ENCODE results near the gene MSRB1. TPM values are rescaled to one million over a fixed set of nuclear protein-coding genes. Genes with fewer than 3 reads are reported as not detected.

MSRB1 gene
- total RNA-seq, 1 donor from 2014 or later = 23.7 TPM

- peak overlapping the region; percentile 77 for H3K4me2 ChIP-seq (ENCODE audit: low read length)
- H3K27ac ChIP-seq (ENCODE audit: low read depth, low read length) = no peak overlapping the region
- Mint-ChIP-seq H3K27ac (ENCODE audit: unreplicated experiment) (peak overlapping the region; percentile 68), H3K9me3 (ENCODE audit: unreplicated experiment) (no peaks in the 10 kb centered on the region), H3K4me1 (ENCODE audit: low read depth, unreplicated experiment) (no peaks in the 10 kb centered on the region), H3K4me3 (ENCODE audit: unreplicated experiment) (peak overlapping the region; percentile 58), H3K27me3 (ENCODE audit: low read depth, unreplicated experiment) (peaks cover 17% of the 10 kb centered on the region), H3K36me3 (ENCODE audit: low read depth, unreplicated experiment) (peaks cover 2% of the 10 kb centered on the region)
- peaks cover 13% of the 10 kb centered on the region for H3K4me1 ChIP-seq (ENCODE audit: insufficient read depth, low read length)
- peaks cover under 1% of the 10 kb centered on the region for H4K20me1 ChIP-seq (ENCODE audit: insufficient read depth, low read length)
- H3K27me3 ChIP-seq (ENCODE audit: insufficient read depth, low read length) = peaks cover 25% of the 10 kb centered on the region
- TF ChIP-seq EZH2 (IDR thresholded peaks at IDR 0.05; ENCODE audit: insufficient read depth, low read length) (no peak), CTCF (IDR thresholded peaks at IDR 0.05; ENCODE audit: insufficient read depth, low read depth, low read length) (no peak)
- peaks cover 2% of the 10 kb centered on the region for H3K36me3 ChIP-seq (ENCODE audit: insufficient read depth, low read length)
- H2AFZ ChIP-seq (ENCODE audit: low read depth, low read length) = peak overlapping the region; percentile 93
- H3K9ac ChIP-seq (ENCODE audit: low read length) = no peak overlapping the region
- H3K4me3 ChIP-seq (ENCODE audit: insufficient read depth, low read depth, low read length) = no peak overlapping the region
- DNase-seq (ENCODE audit: low read depth) (no peak), FAIRE-seq (no peak)
- H3K9me3 ChIP-seq (ENCODE audit: insufficient read depth, low read depth, low read length) = peaks cover 3% of the 10 kb centered on the region
- no peaks in the 10 kb centered on the region for H3K79me2 ChIP-seq (ENCODE audit: insufficient read depth, low read length)
These were observed 48.6 kb upstream of the MSRB1 start for GRCh38 chr16:1991588-1991947.

GRCh38 chr16:1991135-1991551, 48.1 kb upstream of the MSRB1 start:
- peak; percentile 78 for TF ChIP-seq EZH2 (IDR thresholded peaks at IDR 0.05; ENCODE audit: insufficient read depth, low read length)
- TF ChIP-seq CTCF (IDR thresholded peaks at IDR 0.05; ENCODE audit: insufficient read depth, low read depth, low read length) = no peak
- DNase-seq (ENCODE audit: low read depth) (no peak), FAIRE-seq (no peak)
- Mint-ChIP-seq H3K36me3 (ENCODE audit: low read depth, unreplicated experiment) (peaks cover 3% of the 10 kb centered on the region), H3K9me3 (ENCODE audit: unreplicated experiment) (no peaks in the 10 kb centered on the region), H3K27me3 (ENCODE audit: low read depth, unreplicated experiment) (peaks cover 17% of the 10 kb centered on the region), H3K27ac (ENCODE audit: unreplicated experiment) (peak overlapping the region; percentile 68), H3K4me1 (ENCODE audit: low read depth, unreplicated experiment) (no peaks in the 10 kb centered on the region), H3K4me3 (ENCODE audit: unreplicated experiment) (no peak overlapping the region)
- Histone ChIP-seq H4K20me1 (ENCODE audit: insufficient read depth, low read length) (peaks cover 3% of the 10 kb centered on the region), H3K4me3 (ENCODE audit: insufficient read depth, low read depth, low read length) (no peak overlapping the region), H3K9ac (ENCODE audit: low read length) (no peak overlapping the region), H3K79me2 (ENCODE audit: insufficient read depth, low read length) (peaks cover 1% of the 10 kb centered on the region), H3K4me2 (ENCODE audit: low read length) (no peak overlapping the region), H3K36me3 (ENCODE audit: insufficient read depth, low read length) (peaks cover 5% of the 10 kb centered on the region), H3K9me3 (ENCODE audit: insufficient read depth, low read depth, low read length) (peaks cover 3% of the 10 kb centered on the region), H3K27ac (ENCODE audit: low read depth, low read length) (no peak overlapping the region), H3K4me1 (ENCODE audit: insufficient read depth, low read length) (peaks cover 13% of the 10 kb centered on the region), H3K27me3 (ENCODE audit: insufficient read depth, low read length) (peaks cover 25% of the 10 kb centered on the region), H2AFZ (ENCODE audit: low read depth, low read length) (no peak overlapping the region)

GRCh38 chr16:1990351-1991134, 47.5 kb upstream of the MSRB1 start:
- H3K27me3 Mint-ChIP-seq (ENCODE audit: low read depth, unreplicated experiment) = peaks cover 17% of the 10 kb centered on the region
- peaks cover 3% of the 10 kb centered on the region for H3K36me3 Mint-ChIP-seq (ENCODE audit: low read depth, unreplicated experiment)
- Histone ChIP-seq H4K20me1 (ENCODE audit: insufficient read depth, low read length) (peaks cover 9% of the 10 kb centered on the region), H3K79me2 (ENCODE audit: insufficient read depth, low read length) (peaks cover 7% of the 10 kb centered on the region), H3K4me3 (ENCODE audit: insufficient read depth, low read depth, low read length) (no peak overlapping the region), H3K36me3 (ENCODE audit: insufficient read depth, low read length) (peaks cover 5% of the 10 kb centered on the region), H2AFZ (ENCODE audit: low read depth, low read length) (peak overlapping the region; percentile 34), H3K4me2 (ENCODE audit: low read length) (peak overlapping the region; percentile 30), H3K27ac (ENCODE audit: low read depth, low read length) (no peak overlapping the region), H3K27me3 (ENCODE audit: insufficient read depth, low read length) (peaks cover 25% of the 10 kb centered on the region), H3K9ac (ENCODE audit: low read length) (no peak overlapping the region), H3K4me1 (ENCODE audit: insufficient read depth, low read length) (peaks cover 13% of the 10 kb centered on the region), H3K9me3 (ENCODE audit: insufficient read depth, low read depth, low read length) (peaks cover 3% of the 10 kb centered on the region)
- FAIRE-seq = no peak
- H3K4me1 Mint-ChIP-seq (ENCODE audit: low read depth, unreplicated experiment) = no peaks in the 10 kb centered on the region
- no peak overlapping the region for H3K27ac Mint-ChIP-seq (ENCODE audit: unreplicated experiment)
- DNase-seq (ENCODE audit: low read depth) = no peak
- H3K9me3 Mint-ChIP-seq (ENCODE audit: unreplicated experiment) = no peaks in the 10 kb centered on the region
- H3K4me3 Mint-ChIP-seq (ENCODE audit: unreplicated experiment) = no peak overlapping the region
- TF ChIP-seq EZH2 (IDR thresholded peaks at IDR 0.05; ENCODE audit: insufficient read depth, low read length) = peak; percentile 99
- no peak for TF ChIP-seq CTCF (IDR thresholded peaks at IDR 0.05; ENCODE audit: insufficient read depth, low read depth, low read length)

All from astrocyte (in vitro differentiated cells and primary cell).